ENCODE measurements around the gene TSPAN18.

The TSPAN18 gene

DNA sequence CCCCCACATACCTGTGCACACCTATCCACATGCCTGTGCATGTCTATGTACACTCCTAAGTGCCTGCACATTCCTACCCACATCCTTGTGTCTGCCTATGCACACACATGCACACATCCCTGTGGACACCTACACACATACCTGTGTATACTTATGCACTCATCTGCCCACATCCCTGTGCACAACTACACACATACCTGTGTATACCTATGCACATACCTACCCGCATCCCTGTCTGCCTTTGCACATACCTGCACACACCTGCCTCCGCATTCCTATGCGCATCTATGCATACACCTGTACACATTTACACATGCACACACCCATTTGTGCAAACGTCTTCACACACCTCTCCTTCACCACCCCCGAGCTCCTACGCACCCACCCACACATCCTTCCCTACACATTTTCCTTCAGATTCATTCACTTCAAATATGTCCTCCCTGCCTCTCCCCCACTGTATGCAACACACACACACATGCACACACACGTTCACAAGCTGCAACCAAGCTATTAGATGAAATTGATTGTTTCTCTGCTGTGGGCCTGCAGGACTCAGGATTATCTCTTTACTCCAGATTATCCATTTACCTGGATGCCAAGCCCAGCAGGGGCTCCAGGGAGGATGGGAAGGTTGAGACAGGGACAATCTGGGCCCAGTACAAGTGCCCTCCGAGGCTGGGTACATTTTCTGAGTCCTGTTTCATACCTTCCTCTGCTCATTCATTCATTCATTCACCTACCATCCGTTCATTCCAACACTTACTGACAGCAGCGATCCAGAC lies 53.2 kb downstream of the TSPAN18 start:
- DNase-seq: no peak

GRCh38 chr11:44780940-44781631 lies 54.3 kb downstream of the TSPAN18 start:
- DNase-seq: no peak

- DNase-seq: no peak
Observed at GRCh38 chr11:44781655-44782054, 54.9 kb downstream of the TSPAN18 start.

- DNase-seq: no peak
Observed at GRCh38 chr11:44782478-44782877, 55.7 kb downstream of the TSPAN18 start.

DNA sequence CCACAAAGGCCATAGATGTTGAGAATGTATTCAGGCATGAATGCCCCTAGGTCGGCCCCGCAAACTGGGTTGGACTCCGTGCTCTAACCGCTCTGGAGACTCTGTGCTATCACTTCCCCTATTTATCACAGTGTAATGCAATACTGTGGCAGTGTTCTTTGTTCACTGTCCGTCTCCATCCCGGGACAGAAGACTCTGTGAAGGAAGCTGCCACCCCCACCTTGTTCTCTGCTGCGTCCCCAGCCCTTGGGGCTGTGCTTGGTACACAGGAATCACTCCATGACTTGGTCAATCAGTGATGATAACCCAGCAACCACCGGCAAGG lies 57.6 kb downstream of the TSPAN18 start:
- no peak for DNase-seq

DNA sequence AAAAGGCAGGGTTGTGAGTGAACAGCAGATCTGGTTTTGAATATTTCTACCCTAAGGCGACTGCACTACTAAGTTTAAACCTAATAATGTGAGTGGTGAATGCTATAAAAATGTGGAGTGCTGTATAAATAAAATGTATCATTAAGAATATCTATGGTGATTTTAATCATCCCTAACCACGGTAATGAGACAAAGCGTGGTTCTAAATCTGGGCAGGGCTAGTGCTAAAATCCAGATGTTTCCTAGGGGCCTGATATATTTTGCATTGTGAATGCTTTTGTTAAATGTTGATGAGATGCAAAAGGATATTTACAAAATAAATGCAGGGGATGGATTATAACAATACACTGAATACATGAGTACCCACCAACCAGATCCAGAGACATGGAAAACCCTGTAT lies 58.1 kb downstream of the TSPAN18 start:
- no peak for DNase-seq

DNA sequence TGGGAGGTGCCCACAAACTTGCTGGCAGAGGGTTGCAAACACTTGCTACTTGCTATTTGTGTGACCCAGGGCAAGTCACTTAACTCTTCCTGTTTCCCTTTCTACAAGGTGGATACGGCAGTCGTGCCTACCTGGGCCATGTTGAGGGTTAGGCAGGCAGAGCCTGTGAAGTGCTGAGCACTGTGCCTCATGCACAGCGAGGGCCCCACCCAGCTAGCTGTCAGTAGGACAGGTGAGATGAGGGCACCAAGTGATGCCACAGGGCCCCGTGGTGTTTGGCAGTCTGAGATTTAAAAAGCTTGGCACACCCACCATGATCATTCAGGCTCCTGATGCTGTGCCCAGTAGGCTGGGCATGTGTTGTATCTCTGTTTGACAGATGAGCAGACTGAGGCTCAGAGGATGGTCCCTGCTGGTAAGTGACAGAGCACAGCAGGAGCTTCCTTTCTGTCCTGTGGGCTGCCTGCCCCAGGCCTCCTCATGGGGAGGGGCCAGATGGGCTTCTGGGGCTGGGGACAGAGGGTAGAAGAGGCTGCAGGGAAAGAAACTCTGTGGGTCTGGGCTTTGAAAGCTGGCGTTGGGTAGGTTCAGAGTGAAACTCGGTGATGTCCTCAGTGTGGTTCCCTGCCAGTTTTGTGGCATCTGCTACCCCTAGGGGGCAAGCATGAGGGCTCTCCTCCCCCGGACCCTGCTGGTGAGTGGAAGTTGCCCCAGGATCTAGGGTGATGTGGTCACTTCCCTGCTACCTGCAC lies 59.3 kb downstream of the TSPAN18 start:
- no peak for DNase-seq

- no peak for DNase-seq
Observed at GRCh38 chr11:44787070-44787469, 60.3 kb downstream of the TSPAN18 start.

GRCh38 chr11:44787981-44788380 lies 61.2 kb downstream of the TSPAN18 start:
- no peak for DNase-seq

DNA sequence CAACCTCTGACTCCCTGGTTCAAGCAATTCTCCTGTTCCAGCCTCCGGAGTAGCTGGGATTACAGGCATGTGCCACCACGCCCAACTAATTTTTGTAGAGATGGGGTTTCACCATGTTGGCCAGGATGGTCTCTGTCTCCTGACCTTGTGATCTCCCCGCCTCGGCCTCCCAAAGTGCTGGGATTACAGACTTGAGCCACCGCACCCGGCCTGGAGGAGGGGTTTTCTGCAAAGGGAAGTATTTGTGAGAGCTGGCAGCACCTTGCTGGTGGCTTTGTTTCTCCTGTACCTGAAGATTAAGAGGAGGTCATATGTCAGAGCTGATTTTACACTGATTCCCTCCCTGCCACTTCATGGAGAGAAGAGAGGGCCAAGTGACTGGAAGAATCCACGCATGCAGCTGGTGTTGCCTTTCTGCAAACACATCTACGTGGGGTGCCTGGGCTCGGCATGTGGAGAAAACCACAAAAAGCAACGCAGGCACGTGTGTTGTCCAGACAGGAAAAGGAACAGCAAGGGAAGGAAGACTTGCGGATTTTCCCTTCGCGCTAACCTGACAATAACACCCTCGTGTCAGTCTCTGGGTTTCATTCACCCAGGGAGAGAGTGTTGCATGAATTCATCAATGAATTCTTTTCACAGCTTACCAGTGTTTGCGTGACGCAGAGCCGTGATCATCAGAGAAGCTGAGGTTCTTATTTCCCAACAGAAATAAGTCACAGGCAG lies 61.9 kb downstream of the TSPAN18 start:
- DNase-seq: no peak

GRCh38 chr11:44789496-44789895 lies 62.7 kb downstream of the TSPAN18 start:
- DNase-seq: no peak

- no peak for DNase-seq
Observed at GRCh38 chr11:44790211-44790610, 63.4 kb downstream of the TSPAN18 start.

DNA sequence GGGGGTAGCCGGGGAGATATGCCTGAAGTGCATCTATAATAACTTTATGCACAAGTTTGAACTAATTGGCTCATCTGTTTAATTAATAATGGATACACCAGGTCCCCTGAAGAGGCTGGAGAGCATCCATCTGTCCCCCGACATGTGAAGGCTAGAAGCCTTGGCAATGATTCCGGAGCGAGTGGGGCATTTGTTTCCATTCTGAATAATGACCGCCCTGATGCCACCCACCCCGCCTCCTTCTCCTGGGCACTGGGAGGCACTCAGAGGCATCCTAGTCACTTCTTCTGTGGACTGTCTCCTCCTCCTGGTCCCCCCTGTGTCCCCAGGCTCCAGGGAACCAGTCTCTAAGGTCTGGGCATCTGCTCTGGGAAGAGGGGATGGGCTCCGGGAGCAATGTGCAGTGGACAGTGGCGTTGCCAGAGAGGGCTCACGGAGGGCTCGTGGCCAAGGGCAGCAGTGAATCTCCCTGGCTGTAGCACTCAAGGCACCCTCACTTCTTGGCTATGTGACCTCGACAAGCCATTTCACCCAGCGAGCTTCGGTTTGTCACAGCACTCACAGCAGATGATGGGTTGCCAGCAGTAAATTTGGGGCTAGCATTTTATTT lies 64.7 kb downstream of the TSPAN18 start:
- DNase-seq: no peak

DNA sequence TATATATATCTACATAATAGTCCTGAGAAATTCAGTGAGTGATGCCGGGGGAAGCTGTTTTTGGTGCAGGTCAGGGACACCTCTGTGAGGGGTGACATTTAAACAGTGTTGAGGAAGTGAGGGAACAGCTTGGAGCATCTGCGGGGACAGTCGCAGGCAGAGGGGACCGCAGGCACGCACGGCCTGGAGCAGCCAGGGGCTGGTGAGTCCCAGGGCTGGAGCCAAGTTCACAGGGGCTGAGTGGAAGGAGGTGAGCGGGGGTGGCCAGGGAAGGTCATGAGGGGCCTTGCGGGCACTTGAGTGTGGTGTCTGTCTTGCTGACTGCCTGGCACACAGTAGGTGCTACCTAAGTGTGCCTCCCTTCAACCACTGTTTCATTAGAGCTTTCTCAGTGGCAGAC lies 65.4 kb downstream of the TSPAN18 start:
- DNase-seq: no peak

DNA sequence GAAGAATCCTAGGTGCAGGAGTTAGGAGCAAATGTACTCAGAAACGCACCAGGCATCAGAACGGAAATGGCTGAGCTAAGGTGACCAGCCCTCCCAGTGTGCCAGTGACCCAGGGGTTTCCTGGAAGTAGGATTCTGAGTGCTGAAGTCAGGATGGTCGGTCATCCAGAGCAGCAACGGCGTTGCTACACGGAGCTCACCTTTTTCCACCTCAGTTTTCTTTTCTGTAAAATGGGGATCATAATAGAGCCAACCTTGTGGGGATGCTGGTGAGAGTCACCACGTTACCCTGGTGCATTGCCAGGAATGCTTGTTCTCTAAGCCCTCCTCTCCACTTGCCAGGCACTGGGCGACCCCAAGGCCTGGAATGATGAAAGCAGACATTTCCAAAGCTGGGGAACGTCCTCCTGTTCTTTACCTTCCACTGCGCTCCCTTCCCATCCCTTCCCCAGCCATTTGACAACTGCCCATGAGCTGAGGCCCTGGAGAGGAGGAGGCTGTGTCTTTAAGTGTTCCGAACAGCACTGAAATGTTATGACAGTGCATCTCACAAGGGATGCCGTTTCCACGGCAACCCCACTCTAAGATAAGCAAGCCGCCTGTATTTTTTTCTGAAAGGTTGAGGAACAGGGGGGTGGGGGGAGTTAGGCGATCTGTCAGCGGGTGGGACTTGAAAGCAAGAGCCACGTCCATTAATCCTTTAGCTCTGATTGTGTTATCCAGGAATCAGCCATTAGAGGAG lies 66.8 kb downstream of the TSPAN18 start:
- no peak for DNase-seq

- no peak for DNase-seq
Observed at GRCh38 chr11:44795803-44796535, 69.2 kb downstream of the TSPAN18 start.

GRCh38 chr11:44797051-44797450 lies 70.3 kb downstream of the TSPAN18 start:
- DNase-seq: no peak

- no peak for DNase-seq
Observed at GRCh38 chr11:44797886-44798606, 71.3 kb downstream of the TSPAN18 start.

DNA sequence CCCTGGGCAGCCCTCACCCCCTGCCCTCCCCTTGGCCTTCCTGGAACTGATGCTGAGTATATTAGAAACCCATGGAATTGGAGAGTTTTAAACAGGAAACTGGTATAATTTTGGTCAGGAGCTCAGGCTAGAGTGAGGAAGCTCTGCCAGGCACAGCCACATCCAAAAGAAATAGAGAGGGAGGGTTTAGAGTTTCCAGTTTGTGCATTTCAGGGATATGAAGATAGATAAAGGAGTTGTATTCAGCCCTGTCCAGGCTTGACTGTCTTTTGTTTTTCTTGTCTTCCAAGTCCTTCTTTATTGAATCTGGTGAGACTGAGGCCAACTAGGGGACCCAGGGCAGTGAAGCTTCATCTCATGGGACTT lies 71.8 kb downstream of the TSPAN18 start:
- no peak for DNase-seq

DNA sequence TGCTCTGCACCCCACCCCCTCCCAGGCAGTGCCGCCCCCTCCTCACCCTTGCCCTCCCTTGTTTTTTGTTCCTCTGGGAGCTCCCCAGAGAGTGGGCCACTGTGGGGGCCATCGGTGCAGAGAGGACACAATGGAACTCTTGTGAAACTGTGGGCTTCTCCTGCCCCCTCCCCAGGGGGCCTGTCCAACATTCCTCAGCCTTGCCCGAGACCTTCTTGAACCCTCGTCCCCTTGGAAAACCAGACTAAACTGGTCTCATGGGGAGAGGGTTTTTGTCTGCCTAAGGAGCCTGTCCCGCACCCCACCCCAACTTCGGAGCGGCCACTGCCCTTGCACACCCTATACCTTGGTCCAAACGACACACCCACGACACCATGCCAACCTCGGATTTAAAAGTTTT lies 72.2 kb downstream of the TSPAN18 start:
- no peak for DNase-seq

- DNase-seq: no peak
Observed at GRCh38 chr11:44802347-44802746, 75.6 kb downstream of the TSPAN18 start.
